Mononuclear cell (primary cell): ENCODE measurements around the gene ABHD10. TPM values are rescaled to one million over a fixed set of nuclear protein-coding genes. Genes with fewer than 3 reads are reported as not detected.

Source experiments
- H3K27me3 ChIP-seq: 2 replicates; pipeline ENCODE4 v1.6.0; 2011; ENCODE audit warnings: low read length, control low read depth; ENCODE audit not compliant: insufficient read depth
- H3K4me1 ChIP-seq: 2 replicates; pipeline ENCODE4 v1.5.1; 2011; ENCODE audit warnings: mild to moderate bottlenecking, low read length, control low read depth; ENCODE audit not compliant: insufficient read depth
- H3K4me3 ChIP-seq: 2 replicates; pipeline ENCODE4 v1.5.1; 2011; ENCODE audit warnings: mild to moderate bottlenecking, low read length, moderate library complexity
- H3K9me3 ChIP-seq: 2 replicates; pipeline ENCODE4 v1.5.1; 2011; ENCODE audit warnings: low read depth, mild to moderate bottlenecking, control low read depth, low read length
- total RNA-seq: library from RNA; depleted of rRNA; stranded (reverse); fragments of >200 nt; gene quantifications from one replicate; pipeline ENCODE4 v1.2.3, GENCODE V29; 2012

Gene ABHD10
- total RNA-seq, 1 donor: 27.3 TPM

DNA sequence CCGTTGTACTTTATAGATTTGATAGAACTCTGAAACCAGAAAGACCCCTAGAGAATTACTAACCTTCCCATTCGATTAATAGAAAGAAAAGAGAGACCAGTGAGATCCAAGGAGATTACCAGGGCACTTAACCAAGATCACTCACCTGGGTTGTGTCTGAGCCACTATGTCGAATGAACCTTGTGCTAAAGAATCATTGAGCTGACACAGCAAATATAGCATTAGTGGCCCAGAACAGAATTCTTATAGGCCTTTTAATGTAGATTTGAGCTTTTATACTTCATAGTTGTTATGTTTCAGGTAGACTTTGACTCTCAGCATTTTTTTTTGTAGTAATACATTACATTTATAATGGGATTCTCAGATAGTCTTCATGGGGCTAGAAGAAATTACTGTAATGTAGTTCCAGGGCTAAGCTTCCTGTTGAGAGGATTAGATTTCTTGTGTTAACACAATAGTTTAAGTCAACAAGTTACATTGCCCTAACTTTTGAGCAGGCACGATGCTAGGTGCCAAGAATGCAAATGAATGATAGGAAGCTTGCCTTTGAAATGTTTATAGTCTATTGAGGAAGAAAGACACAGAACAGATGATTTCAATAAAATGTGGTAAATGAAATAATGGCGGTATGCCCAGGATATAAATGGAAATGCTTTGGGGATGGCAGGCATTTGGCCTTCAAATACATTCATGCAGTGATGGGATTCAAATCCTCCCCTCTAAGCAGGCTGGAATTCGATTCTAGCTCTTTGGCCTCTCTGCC, 24.4 kb upstream of the ABHD10 start:
- no peaks in the 10 kb centered on the region for H3K9me3 ChIP-seq
- no peaks in the 10 kb centered on the region for H3K4me1 ChIP-seq
- H3K27me3 ChIP-seq: no peaks in the 10 kb centered on the region
- no peak overlapping the region for H3K4me3 ChIP-seq

DNA sequence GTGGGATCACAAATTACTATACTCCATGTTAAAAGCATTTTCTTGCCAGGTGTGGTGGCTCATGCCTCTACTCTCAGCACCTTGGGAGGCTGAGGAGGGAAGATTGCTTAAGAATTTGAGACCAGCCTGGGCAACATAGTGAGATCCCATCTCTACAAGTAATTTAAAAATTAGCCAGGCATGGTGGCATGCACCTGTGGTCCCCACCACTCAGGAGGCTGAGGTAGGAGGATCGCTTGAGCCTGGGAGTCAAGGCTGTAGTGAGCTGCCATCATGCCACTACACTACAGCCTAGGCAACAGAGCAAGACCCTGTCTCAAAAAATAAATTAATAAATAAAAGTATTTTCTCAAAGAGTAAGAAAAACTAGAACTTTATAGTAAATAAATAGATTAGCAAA, 22.9 kb upstream of the ABHD10 start:
- no peaks in the 10 kb centered on the region for H3K9me3 ChIP-seq
- H3K27me3 ChIP-seq: no peaks in the 10 kb centered on the region
- H3K4me3 ChIP-seq: no peak overlapping the region
- H3K4me1 ChIP-seq: no peaks in the 10 kb centered on the region

DNA sequence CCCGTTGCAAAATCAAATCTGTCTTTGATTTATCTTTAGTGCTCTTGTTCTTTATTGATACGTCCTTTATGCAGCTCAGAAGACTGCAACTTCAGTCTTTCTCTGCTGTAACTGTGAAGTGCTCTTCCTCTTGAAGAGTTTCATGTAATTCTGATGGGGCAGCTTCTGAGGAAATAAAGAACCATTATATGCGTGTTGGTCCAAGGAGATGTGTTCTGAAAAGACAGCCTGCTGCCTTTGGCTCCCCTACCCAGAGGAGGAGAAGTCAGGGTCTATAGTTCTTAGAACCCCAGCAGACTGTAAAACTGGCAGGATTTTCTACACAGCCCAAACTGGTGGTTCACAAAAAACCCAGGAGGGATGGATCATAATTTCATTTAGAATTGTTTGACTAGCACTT, 22.4 kb upstream of the ABHD10 start:
- no peak overlapping the region for H3K4me3 ChIP-seq
- no peaks in the 10 kb centered on the region for H3K27me3 ChIP-seq
- no peaks in the 10 kb centered on the region for H3K9me3 ChIP-seq
- no peaks in the 10 kb centered on the region for H3K4me1 ChIP-seq

DNA sequence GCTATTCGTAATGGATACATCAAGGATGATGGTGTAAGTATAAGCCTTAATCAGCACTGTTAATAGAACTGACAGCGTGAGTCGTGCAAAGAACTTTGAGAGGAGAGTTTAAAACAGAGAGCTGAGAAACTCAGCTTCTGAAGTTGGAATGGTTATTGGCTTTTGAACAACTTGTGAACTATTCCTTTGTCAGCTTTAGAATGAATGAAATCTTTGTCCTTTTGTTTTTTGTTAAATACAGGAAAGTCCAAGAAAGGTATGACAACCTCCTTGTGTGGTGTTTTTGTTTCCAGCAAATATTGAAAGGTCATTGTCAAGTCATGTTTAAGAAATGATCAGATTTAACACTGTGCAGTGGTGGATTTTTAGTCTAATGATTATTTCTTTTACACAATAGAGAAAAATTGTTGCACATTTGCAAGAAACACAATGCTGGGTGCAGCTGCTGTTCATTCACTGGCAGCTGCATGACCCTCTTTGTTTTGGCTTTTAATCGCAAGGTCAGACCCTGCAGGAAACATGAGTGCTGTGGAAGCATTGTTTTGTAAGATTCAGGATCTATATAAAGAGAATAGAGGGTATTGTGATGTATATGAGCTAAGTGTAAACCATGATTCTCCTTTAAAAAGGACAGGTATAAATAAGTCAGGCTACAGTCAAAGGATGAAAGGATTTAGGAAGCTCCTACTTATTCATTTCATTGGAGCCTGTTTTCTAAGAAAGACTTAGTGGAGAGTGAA, 21.7 kb upstream of the ABHD10 start:
- Histone ChIP-seq H3K27me3 (no peaks in the 10 kb centered on the region), H3K4me3 (no peak overlapping the region), H3K4me1 (no peaks in the 10 kb centered on the region), H3K9me3 (no peaks in the 10 kb centered on the region)

DNA sequence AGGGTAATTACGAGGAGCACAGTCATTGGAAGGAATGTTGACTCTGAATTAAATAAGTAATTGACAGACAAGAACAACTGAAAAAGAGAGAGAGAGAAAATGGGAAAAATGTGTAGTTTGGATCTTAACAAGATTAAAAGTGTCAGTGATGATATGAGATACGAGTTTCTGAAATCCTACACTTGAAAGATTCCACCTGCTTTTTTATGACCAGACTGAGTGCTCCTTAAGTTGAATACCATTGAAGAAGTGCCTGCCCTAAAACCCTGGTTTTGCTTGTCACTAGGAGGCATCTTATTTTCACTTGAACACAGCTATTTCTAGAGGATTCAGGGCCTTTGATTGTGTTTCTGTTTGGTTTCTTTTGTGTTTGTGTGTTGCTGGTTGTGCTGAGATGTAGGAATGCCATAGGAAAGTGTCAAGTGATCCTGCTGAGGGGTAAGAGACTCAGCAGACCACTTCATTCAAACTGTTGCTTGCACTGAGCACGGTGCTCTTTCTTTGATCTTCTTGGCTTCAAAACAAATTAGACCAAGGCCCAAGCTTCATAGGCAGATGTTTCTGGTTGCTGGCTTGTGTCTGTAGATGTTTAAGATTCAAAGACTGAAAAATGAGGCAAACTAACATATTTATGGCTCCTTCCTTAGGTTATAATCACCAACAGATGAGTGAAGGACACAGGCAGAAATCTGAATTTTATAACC, 17.2 kb upstream of the ABHD10 start:
- H3K27me3 ChIP-seq: no peaks in the 10 kb centered on the region
- H3K4me3 ChIP-seq: no peak overlapping the region
- H3K4me1 ChIP-seq: no peaks in the 10 kb centered on the region
- no peaks in the 10 kb centered on the region for H3K9me3 ChIP-seq

DNA sequence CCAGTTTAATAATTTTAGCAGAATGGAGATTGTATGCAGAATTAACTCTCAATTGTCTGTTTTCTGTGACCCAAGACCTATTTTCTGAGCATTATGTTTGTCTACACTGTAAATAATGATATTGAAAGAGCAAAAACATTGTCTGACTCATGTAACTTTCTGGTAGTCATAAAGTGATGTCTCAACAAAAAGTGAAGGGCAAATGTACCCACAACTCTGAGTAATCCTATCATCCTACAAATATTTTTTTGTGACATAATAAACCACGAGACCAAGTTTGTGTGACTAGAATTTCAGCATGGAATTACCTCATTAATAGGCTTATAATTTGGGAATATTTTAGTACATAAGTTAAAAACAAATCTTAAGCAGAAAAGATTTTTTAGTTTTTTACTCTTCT, 15.4 kb upstream of the ABHD10 start:
- no peaks in the 10 kb centered on the region for H3K27me3 ChIP-seq
- H3K4me3 ChIP-seq: no peak overlapping the region
- no peaks in the 10 kb centered on the region for H3K9me3 ChIP-seq
- peaks cover 4% of the 10 kb centered on the region for H3K4me1 ChIP-seq

DNA sequence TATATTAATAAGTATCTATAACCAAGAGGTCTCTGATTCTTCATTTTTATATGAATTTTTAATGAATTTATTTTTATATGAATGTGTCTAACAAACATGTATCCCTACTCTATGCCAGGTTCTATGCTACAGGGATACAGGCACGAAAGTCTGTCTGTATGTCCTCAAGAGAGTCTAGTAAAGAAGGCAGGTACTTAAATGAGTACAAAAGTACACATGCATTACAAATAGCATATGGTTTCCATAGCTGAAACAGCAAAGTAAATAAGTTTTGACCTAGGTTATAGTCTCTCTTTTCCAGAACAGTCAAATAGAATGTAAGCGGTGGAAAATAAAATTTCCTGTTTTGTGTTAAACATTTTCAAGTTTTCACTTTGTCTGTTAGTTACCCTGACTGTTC, 13.3 kb upstream of the ABHD10 start:
- H3K4me3 ChIP-seq: no peak overlapping the region
- no peaks in the 10 kb centered on the region for H3K27me3 ChIP-seq
- H3K9me3 ChIP-seq: no peaks in the 10 kb centered on the region
- peaks cover 4% of the 10 kb centered on the region for H3K4me1 ChIP-seq

DNA sequence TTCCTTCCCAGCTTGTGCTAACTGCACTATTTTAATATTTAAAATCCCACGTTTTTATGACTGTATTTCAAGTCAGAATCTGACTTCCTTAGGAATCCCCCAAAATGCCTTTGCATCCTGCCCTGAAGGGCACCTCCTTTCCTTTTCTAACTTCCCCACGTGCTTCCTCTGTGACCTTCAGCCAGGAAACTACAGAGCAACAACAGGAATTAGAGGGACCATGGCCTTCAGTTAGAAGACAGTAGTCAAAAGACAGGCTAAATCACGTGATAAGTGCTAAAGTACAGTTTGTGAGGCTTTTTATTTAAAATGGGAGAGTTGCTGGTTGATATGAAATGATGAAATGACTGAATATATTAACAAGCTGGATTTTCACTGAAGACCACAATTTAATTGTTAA, 11.8 kb upstream of the ABHD10 start:
- H3K4me3 ChIP-seq: no peak overlapping the region
- no peaks in the 10 kb centered on the region for H3K27me3 ChIP-seq
- no peaks in the 10 kb centered on the region for H3K9me3 ChIP-seq
- peaks cover 4% of the 10 kb centered on the region for H3K4me1 ChIP-seq

DNA sequence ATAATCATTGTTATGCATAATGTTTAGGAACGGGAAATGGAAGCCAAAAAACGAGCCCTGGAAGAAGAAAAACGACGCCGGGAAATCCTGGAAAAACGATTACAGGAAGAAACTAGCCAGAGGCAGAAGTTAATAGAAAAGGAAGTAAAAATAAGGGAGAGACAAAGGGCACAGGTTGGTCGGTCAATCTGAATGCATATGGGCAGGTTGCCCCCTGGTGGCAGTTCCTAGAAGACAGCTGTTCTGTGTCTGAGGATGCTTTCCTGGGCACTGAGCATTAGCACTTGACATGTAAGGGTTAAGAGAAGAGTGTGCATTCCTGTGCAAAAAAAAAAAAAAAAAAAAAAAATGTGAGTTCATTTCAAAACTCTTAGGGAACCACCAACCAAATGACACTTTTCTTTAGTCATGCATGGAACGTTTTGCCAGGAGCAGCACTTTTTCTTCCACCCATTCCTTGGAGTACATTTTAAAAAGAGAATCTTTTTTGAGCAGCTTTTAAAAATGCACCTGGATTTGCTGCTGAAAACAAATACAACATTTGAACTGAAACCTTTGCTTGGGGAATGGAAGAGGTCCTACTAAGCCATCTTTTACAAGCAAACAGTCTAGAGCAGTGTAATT, 11.1 kb upstream of the ABHD10 start:
- Histone ChIP-seq H3K4me1 (peaks cover 4% of the 10 kb centered on the region), H3K9me3 (no peaks in the 10 kb centered on the region), H3K27me3 (no peaks in the 10 kb centered on the region), H3K4me3 (no peak overlapping the region)

DNA sequence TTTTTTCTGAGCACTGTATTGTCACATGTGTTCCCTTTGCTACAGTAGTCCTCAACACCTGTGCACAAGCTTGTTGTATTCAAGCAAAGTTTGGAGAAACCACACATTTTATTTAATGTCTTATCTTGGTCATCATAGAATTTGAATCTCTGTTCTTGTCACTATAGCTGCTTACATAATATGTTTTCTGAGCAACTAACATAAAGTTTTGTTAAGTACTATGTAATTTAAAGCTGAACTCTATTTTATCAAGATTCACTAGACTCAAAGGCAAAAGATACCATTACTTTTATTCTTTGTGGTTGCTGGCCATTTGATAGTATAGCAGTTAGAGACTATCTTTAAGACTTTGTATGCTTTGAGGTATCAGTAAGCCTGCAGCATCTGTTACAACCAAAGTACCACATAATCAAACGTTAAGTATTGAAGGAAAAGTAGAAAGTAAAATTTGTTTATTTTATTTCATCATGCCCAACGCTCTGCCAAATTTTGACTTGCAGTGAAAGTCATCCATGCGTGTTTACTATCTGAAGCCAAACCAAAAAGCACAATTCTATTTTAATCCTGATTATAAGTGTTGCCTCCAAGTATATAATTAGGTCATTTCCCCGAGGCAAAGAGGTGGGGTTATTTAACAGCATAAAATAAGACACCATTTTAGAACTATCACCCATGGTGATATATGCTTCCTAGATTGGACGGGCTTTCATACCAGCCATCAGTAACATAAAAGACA, 10.3 kb upstream of the ABHD10 start:
- H3K27me3 ChIP-seq: no peaks in the 10 kb centered on the region
- peaks cover 4% of the 10 kb centered on the region for H3K4me1 ChIP-seq
- H3K4me3 ChIP-seq: no peak overlapping the region
- H3K9me3 ChIP-seq: no peaks in the 10 kb centered on the region

DNA sequence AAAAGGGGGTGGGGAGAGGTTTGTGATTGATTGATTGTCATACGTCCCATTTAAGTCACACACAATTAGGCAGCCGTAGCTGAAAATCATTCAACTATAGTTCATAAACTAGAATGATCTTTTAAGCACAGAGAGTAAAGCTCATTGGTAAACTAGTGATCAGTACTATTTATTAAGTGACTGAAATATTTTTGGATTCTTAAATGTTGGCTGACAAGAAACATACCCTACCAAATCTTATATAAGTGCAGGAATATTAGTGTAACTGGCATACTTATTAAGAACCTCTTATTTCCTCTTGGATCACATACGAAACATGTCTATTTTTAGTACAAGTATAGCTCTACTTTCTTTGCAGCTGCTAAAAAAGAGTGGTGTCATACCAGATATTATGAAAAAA, 8.4 kb upstream of the ABHD10 start:
- no peak overlapping the region for H3K4me3 ChIP-seq
- H3K27me3 ChIP-seq: no peaks in the 10 kb centered on the region
- H3K9me3 ChIP-seq: no peaks in the 10 kb centered on the region
- peaks cover 4% of the 10 kb centered on the region for H3K4me1 ChIP-seq

DNA sequence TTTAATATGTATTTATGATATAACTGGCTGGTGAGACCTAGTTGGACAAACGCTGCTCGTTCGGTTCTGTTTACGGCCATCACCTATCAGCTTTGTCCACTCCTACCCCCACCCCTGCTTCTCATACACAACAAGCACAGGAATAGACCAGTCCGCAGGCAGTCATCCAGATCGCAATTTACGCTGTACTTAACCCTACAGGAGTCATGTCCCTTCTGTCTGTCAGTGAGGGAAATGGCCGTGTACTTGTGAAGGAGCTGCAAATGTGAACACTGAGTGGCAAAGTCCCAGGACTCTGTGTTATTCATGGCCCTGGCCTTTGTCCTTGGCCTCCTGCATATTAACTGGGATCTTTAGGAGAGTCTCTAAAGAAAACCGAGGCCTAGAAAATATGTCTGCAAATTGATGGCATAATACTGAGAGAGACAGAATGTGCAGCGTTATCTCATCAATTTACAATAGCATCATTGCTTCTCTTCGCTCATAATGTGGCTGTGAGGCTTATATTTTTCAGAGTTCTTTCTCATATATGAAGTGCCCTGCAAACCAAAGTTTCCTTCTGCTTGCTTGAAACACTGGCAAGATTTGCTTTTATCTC, 7.2 kb upstream of the ABHD10 start:
- H3K9me3 ChIP-seq: no peaks in the 10 kb centered on the region
- peaks cover 4% of the 10 kb centered on the region for H3K4me1 ChIP-seq
- no peaks in the 10 kb centered on the region for H3K27me3 ChIP-seq
- no peak overlapping the region for H3K4me3 ChIP-seq

DNA sequence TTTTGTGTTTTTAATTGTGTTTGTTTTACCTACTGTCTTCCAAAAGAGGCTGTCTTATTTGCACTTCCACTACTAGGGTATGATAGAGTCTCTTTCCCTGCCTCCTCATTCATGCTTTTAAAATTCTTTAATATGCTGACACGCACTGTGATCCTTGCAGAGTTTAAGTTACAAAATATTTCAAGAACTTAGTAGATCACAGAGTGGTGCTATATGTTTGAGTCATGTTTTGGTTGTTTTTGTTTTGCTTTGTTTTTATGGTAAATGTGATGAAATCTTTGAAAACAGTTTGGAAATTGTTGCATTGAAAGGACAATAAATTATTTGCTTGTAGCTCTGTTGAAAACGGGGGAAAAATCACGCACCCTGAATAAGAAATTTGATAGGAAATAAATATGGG, 5.9 kb upstream of the ABHD10 start:
- Histone ChIP-seq H3K27me3 (no peaks in the 10 kb centered on the region), H3K4me3 (no peak overlapping the region), H3K4me1 (no peaks in the 10 kb centered on the region), H3K9me3 (no peaks in the 10 kb centered on the region)

DNA sequence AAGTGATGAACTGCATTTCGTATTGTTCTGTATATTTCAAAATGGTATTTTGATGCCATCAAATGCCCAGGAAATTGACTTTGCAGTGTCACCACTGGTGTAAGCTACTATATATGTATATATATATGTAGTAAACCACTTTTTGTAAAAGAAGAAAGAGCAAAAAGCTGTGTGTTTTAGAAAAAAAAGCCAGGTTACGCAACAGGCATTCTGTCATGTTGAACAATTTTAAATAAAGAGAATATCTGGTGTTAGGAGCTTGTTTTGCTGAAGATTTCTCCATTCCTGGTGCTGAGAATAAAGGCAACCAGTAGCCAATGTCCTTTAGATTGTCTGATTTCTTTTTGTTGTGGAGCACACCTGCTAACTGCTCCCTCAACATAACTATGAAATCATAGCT, 3.7 kb upstream of the ABHD10 start:
- Histone ChIP-seq H3K27me3 (no peaks in the 10 kb centered on the region), H3K9me3 (no peaks in the 10 kb centered on the region), H3K4me1 (peaks cover 4% of the 10 kb centered on the region), H3K4me3 (no peak overlapping the region)
